ENCODE measurements around the gene TLCD3A.

Gene TLCD3A

GRCh38 chr17:704111-704864 is 28.1 kb upstream of the TLCD3A start:
- in situ Hi-C loops (cut with MboI; ENCODE audit: low pct_unique_long_range_greater_than_20kb, low sequenced_read_pairs), result no loop called here
- DNase-seq, result no peak

GRCh38 chr17:705011-705410 is 27.4 kb upstream of the TLCD3A start:
- in situ Hi-C loops (cut with MboI; ENCODE audit: low pct_unique_long_range_greater_than_20kb, low sequenced_read_pairs), result no loop called here
- no peak for DNase-seq

GRCh38 chr17:705863-706262 is 26.5 kb upstream of the TLCD3A start:
- DNase-seq, result no peak
- in situ Hi-C loops (cut with MboI; ENCODE audit: low pct_unique_long_range_greater_than_20kb, low sequenced_read_pairs), result no loop called here

DNA sequence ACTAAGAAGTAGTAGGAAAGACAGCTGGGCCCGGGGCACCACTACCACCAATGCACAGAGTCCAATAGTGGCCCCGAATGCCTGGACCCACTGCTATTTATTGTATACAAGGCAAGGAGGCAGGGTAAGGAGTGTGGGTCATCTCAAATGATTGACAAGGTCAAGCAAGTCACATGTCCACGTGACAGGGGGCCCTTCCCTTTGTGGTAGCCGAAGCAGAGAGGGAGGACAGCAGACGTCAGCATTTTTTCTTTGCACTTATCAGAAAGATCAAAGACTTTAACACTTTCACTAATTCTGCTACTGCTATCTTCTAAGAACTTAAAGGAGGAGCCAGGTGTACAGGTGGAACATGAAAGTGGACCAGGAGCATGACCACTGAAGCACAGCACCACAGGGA is 24.3 kb upstream of the TLCD3A start:
- no peak for DNase-seq
- in situ Hi-C loops (cut with MboI; ENCODE audit: low pct_unique_long_range_greater_than_20kb, low sequenced_read_pairs), result no loop called here

GRCh38 chr17:718075-718474 is 14.3 kb upstream of the TLCD3A start:
- no peak for DNase-seq
- in situ Hi-C loops (cut with MboI; ENCODE audit: low pct_unique_long_range_greater_than_20kb, low sequenced_read_pairs), result no loop called here

- DNase-seq, result no peak
- in situ Hi-C loops (cut with MboI; ENCODE audit: low pct_unique_long_range_greater_than_20kb, low sequenced_read_pairs), result no loop called here
Observed at GRCh38 chr17:720706-721539, 11.5 kb upstream of the TLCD3A start.

DNA sequence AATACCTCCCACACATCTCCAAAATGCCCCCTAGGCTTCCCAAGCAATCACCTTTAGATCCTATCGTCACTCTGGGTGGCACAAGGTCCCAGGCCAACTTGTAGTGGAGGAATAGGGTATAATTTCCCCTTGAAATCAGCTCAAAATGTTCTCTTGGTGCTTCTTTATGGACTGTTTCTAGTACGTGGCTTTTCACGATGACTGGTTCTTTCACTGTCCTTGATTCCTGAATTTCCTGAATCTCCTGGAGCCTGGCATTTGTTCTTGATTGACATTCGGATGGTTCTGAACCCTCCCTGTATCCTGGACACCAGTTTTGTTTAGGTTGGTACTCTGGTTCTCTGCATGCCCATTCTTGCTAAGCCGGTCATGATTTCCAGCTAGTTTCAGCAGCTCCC is 10.9 kb upstream of the TLCD3A start:
- no peak for DNase-seq
- in situ Hi-C loops (cut with MboI; ENCODE audit: low pct_unique_long_range_greater_than_20kb, low sequenced_read_pairs), result no loop called here

GRCh38 chr17:725084-725483 is 7.3 kb upstream of the TLCD3A start:
- no peak for DNase-seq
- in situ Hi-C loops (cut with MboI; ENCODE audit: low pct_unique_long_range_greater_than_20kb, low sequenced_read_pairs), result no loop called here

DNA sequence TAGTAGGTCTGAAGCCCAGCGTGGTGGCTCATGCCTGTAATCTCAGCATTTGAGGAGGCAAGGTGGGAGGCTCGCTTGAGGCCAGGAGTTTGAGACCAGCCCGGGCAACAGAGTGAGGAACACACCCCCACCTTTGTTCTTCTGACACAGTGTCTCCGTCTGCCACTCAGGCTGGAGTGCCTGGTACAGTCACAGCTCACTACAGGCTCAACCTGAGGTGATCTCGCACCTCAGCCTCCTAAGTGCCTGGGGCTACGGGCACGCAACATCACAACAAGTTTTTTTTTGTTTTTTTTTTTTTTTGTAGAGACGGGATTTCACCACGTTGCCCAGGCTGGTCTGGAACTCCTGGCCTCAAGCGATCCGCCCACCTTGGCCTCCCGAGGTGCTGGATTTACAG is 6.7 kb upstream of the TLCD3A start:
- in situ Hi-C loops (cut with MboI; ENCODE audit: low pct_unique_long_range_greater_than_20kb, low sequenced_read_pairs), result no loop called here
- DNase-seq, result no peak

- DNase-seq, result no peak
- in situ Hi-C loops (cut with MboI; ENCODE audit: low pct_unique_long_range_greater_than_20kb, low sequenced_read_pairs), result no loop called here
Observed at GRCh38 chr17:726271-726919, 6.0 kb upstream of the TLCD3A start.

- DNase-seq, result no peak
- in situ Hi-C loops (cut with MboI; ENCODE audit: low pct_unique_long_range_greater_than_20kb, low sequenced_read_pairs), result no loop called here
Observed at GRCh38 chr17:728911-729310, 3.5 kb upstream of the TLCD3A start.

DNA sequence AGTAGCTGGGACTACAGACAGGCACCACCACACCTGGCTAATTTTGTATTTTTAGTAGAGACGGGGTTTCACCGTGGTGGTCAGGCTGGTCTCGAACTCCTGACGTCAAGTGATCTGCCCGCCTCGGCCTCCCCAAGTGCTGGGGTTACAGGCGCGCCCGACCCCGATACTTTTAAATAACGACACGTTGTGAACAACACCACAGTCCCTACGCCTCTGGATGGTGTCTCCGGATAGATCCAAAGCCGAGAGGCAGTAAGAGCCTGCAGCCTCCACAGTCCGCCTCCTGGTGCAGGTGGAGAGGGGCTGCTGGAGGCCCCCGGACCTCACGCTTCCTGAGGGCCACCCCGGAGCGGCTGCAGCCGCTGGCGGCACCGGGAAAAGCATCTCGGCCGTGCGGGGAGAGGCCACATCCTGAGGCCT is 741 bp upstream of the TLCD3A start:
- in situ Hi-C loops (cut with MboI; ENCODE audit: low pct_unique_long_range_greater_than_20kb, low sequenced_read_pairs), result no loop called here
- no peak for DNase-seq

DNA sequence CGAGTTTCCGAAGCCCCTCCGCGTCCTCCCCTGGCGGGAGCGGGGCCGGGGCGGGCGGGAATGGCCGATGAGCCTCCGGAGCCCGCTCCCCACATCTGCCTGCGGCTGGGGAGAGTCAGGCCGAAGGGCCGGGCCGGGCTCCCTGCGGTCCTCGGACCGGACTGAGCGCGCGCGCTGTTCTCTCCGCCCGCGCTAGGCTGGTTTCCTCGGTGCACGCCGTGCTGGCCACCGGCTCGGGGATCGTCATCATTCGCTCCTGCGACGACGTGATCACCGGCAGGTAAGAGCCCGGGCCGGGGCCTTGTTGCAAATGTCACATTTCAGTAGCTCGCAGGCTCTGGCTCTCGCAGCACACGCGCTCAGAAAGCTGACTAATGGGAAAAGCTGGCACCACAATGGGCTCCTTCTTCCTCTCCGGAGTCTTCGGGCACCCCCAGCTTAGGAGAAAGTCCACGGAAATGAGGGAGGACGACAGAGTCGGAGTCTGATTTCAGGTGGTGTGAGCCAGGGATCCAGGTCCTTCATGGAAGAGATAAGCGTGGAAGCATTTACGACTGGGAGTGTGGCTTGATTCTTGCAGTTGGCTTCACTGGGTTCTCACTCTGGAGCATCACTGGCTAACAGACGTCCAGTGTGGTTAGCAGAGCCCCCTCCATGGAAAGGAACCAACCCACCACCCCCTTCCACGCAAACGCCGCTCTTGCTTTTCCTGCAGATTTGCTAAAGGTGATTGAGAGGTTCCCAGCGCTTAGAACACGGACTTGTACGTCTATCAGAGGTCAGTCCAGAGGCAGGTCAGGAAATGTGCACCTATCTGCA is 715 bp downstream of the TLCD3A start:
- peak; percentile 52 for DNase-seq
- in situ Hi-C loops (cut with MboI; ENCODE audit: low pct_unique_long_range_greater_than_20kb, low sequenced_read_pairs), result no loop called here

GRCh38 chr17:733743-734142 is 1.3 kb downstream of the TLCD3A start:
- in situ Hi-C loops (cut with MboI; ENCODE audit: low pct_unique_long_range_greater_than_20kb, low sequenced_read_pairs), result no loop called here
- DNase-seq, result no peak

DNA sequence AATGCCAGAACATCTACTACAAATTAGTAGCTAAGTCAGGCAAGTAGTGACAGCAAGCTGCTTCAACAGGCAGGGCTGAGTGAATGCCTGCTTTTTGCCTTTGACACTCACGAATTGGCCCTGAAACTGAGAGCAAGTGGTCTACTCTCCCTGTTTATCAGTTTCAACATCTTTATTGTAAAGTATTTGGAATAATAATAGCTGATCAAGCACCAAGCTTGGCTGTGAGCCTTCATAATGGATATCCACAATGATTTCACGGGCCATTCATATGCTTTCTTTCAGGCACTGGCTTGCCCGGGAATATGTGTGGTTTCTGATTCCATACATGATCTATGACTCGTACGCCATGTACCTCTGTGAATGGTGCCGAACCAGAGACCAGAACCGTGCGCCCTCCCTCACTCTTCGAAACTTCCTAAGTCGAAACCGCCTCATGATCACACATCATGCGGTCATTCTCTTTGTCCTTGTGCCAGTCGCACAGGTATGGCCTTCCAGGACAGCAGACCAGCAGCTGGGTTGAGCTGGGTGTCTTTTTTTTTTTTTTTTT is 5.2 kb downstream of the TLCD3A start:
- DNase-seq, result no peak
- in situ Hi-C loops (cut with MboI; ENCODE audit: low pct_unique_long_range_greater_than_20kb, low sequenced_read_pairs), result no loop called here

DNA sequence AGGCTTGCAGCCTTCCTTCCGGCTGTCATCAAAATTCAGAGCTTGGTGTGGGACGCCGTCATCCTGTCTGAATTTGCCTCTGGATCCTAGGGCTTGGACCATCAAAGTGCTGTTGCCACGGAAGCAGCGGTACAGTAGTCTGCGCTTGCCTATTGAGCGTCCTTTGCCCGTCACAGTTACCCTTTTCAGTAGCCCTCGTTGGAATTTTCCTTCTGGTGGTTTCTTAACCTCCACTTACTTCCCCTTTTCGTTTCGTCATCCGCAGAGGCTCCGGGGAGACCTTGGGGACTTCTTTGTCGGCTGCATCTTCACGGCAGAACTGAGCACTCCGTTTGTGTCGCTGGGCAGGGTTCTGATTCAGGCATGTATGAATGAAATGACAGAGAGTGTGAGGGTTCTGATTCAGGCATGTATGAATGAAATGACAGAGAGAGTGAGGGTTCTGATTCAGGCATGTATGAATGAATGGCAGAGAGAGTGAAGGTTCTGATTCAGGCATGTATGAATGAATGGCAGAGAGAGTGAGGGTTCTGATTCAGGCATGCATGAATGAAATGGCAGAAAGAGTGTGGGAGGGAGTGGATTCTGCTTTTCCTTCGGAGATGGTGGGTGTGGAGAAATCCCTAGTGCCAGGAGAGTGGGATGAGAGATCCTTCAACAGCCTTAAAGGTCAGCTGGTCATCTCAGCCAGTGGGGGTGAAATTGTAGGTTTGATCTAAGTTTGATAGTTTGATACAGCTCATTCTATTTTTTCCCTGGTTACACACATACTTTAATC is 8.0 kb downstream of the TLCD3A start:
- DNase-seq, result peak; percentile 88
- in situ Hi-C loops (cut with MboI; ENCODE audit: low pct_unique_long_range_greater_than_20kb, low sequenced_read_pairs), result no loop called here

DNA sequence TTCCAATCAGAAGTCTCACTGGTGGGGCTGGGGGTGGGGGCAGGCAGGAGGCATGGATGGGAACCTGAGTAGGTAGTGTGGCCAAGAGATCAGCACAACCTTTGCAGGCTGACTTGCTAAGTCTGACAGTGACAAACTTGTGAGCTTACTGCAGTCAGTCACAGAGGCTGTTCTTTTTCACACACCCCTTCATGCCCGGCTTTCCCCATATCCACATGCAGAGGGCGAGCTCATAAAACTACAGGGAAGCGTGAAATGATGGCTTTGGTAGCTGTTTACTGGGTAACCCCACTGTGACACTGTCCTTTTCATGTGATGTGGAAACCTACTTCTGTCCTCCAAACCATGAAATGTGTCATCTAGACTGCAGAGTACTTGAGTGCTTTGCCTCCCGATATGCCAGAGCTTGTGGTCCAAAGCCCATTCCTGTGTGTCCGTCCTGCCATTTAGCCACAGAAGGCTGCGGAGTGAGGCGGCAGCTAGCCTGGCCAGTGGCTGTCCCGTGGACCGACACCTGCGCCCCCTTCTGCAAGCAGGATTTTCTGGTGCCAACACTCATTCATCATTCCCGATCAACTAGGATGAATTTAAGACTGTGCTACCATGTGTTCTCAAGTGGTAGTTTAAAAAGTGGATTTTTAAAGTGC is 9.9 kb downstream of the TLCD3A start:
- DNase-seq, result no peak
- in situ Hi-C loops (cut with MboI; ENCODE audit: low pct_unique_long_range_greater_than_20kb, low sequenced_read_pairs), result no loop called here

- no peak for DNase-seq
- in situ Hi-C loops (cut with MboI; ENCODE audit: low pct_unique_long_range_greater_than_20kb, low sequenced_read_pairs), result no loop called here
Observed at GRCh38 chr17:743139-743538, 10.7 kb downstream of the TLCD3A start.

Measured in KBM-7 (cell line).